ENCODE measurements around the gene MOSPD3. TPM values are rescaled to one million over a fixed set of nuclear protein-coding genes. Genes with fewer than 3 reads are reported as not detected.

The MOSPD3 gene
- total RNA-seq, 4 donors from 2014 or later = 13.5 to 39.6 (median 18.4) TPM

GRCh38 chr7:100641463-100641859, 29.1 kb downstream of the MOSPD3 start, which contains the start of gene TFR2:
Gene TFR2, minus strand, starts transcription at chr7:100641552. Its CDS starts 43 bp downstream, at chr7:100641509.
- no peaks in the 10 kb centered on the region for H3K4me1 ChIP-seq
- no peaks in the 10 kb centered on the region for H3K9me3 ChIP-seq
- no peak for TF ChIP-seq EP300 (IDR thresholded peaks at IDR 0.05; ENCODE audit: low read depth)
- WGBS, 2 donors (ENCODE audit: low coverage in 1 of 2) = 48% methylated on average over 10 of the region's 10 CpGs; no CpG with 5 or more reads in 1 of the 2 donors
- in situ Hi-C loops (cut with MboI; ENCODE audit: low pct_ligation_motif_present in 1 of 4, low pct_unique_long_range_greater_than_20kb in 1 of 4, low sequenced_read_pairs in 3 of 4) = no loop called here
- H3K4me3 ChIP-seq = no peak within 1 kb of the TSS
- H3K27ac ChIP-seq = no peak within 1 kb of the TSS
- intact Hi-C loops (cut with DNase I; ENCODE audit: low total_unique reads) = no loop called here
- no peak for DNase-seq
- H3K36me3 ChIP-seq = no peaks in the 10 kb centered on the region
- peaks cover 25% of the 10 kb centered on the region for H3K27me3 ChIP-seq

GRCh38 chr7:100641860-100642533, 29.7 kb downstream of the MOSPD3 start:
- H3K27ac ChIP-seq = no peak overlapping the region
- no peaks in the 10 kb centered on the region for H3K36me3 ChIP-seq
- WGBS, 2 donors (ENCODE audit: low coverage in 1 of 2) = 66 to 80% methylated on average over 1 to 9 of the region's 10 CpGs
- no peaks in the 10 kb centered on the region for H3K9me3 ChIP-seq
- peaks cover 30% of the 10 kb centered on the region for H3K27me3 ChIP-seq
- no peaks in the 10 kb centered on the region for H3K4me1 ChIP-seq
- intact Hi-C loops (cut with DNase I; ENCODE audit: low total_unique reads) (no loop called here), in situ Hi-C loops (cut with MboI; ENCODE audit: low pct_ligation_motif_present in 1 of 4, low pct_unique_long_range_greater_than_20kb in 1 of 4, low sequenced_read_pairs in 3 of 4) (no loop called here)
- TF ChIP-seq EP300 (IDR thresholded peaks at IDR 0.05; ENCODE audit: low read depth) (no peak), POLR2A (IDR thresholded peaks at IDR 0.05) (no peak), CTCF (IDR thresholded peaks at IDR 0.05) (no peak), POLR2AphosphoS5 (IDR thresholded peaks at IDR 0.05) (no peak)
- no peak overlapping the region for H3K4me3 ChIP-seq
- DNase-seq = no peak

- H3K36me3 ChIP-seq = no peaks in the 10 kb centered on the region
- in situ Hi-C loops (cut with MboI; ENCODE audit: low pct_ligation_motif_present in 1 of 4, low pct_unique_long_range_greater_than_20kb in 1 of 4, low sequenced_read_pairs in 3 of 4) = no loop called here
- TF ChIP-seq EP300 (IDR thresholded peaks at IDR 0.05; ENCODE audit: low read depth) (no peak), POLR2A (IDR thresholded peaks at IDR 0.05) (no peak), POLR2AphosphoS5 (IDR thresholded peaks at IDR 0.05) (no peak), CTCF (IDR thresholded peaks at IDR 0.05) (no peak)
- H3K4me3 ChIP-seq = no peak overlapping the region
- H3K27me3 ChIP-seq = peaks cover 35% of the 10 kb centered on the region
- intact Hi-C loops (cut with DNase I; ENCODE audit: low total_unique reads) = no loop called here
- H3K9me3 ChIP-seq = no peaks in the 10 kb centered on the region
- H3K4me1 ChIP-seq = no peaks in the 10 kb centered on the region
- peak; percentile 58 for DNase-seq
- WGBS, 2 donors (ENCODE audit: low coverage in 1 of 2) = 46 to 47% methylated on average over 3 to 11 of the region's 11 CpGs
- H3K27ac ChIP-seq = no peak overlapping the region
Observed at GRCh38 chr7:100642534-100642907, 30.2 kb downstream of the MOSPD3 start.

GRCh38 chr7:100649826-100650565, 37.7 kb downstream of the MOSPD3 start:
- Histone ChIP-seq H3K27me3 (peaks cover 45% of the 10 kb centered on the region), H3K9me3 (no peaks in the 10 kb centered on the region), H3K4me3 (no peak overlapping the region), H3K36me3 (no peaks in the 10 kb centered on the region), H3K27ac (no peak overlapping the region), H3K4me1 (no peaks in the 10 kb centered on the region)
- no peak for TF ChIP-seq CTCF (IDR thresholded peaks at IDR 0.05)
- no peak for TF ChIP-seq POLR2AphosphoS5 (IDR thresholded peaks at IDR 0.05)
- TF ChIP-seq EP300 (IDR thresholded peaks at IDR 0.05; ENCODE audit: low read depth) = no peak
- TF ChIP-seq POLR2A (IDR thresholded peaks at IDR 0.05) = no peak
- intact Hi-C loops (cut with DNase I; ENCODE audit: low total_unique reads) (no loop called here), in situ Hi-C loops (cut with MboI; ENCODE audit: low pct_ligation_motif_present in 1 of 4, low pct_unique_long_range_greater_than_20kb in 1 of 4, low sequenced_read_pairs in 3 of 4) (no loop called here)
- no peak for DNase-seq
- 72% methylated on average over 15 of the region's 15 CpGs; no CpG with 5 or more reads in 1 of the 2 donors for WGBS, 2 donors (ENCODE audit: low coverage in 1 of 2)
